Measurements from ENCODE around the gene ZBTB8OS. TPM values are rescaled to one million over a fixed set of nuclear protein-coding genes. Genes with fewer than 3 reads are reported as not detected.

Gene ZBTB8OS
- total and polyA plus RNA-seq, 9 of the 15 experiments (the other 6 are each of a cell fraction or from before 2014, with no cell fraction given): 54.8 to 230 (median 107) TPM

- TF ChIP-seq SIN3A (IDR thresholded peaks at IDR 0.05; ENCODE audit: borderline replicate concordance in 2 of 2, control insufficient read depth in 1 of 2, low read depth in 2 of 2, low read length in 2 of 2) (peak in 1 of 2 experiments; percentile 52; a peak in 1 of 4 replicates), KDM4B (IDR thresholded peaks at IDR 0.05; ENCODE audit: borderline replicate concordance in 2 of 2, low read depth in 1 of 2) (no peak; a peak in 1 of 4 replicates), ZNF589 (CRISPR knock-in tag; IDR thresholded peaks at IDR 0.05; ENCODE audit: low read depth) (no peak), NFATC3 (IDR thresholded peaks at IDR 0.05) (no peak), FOXM1 (IDR thresholded peaks at IDR 0.05; ENCODE audit: low read depth) (no peak), FOXM1 (CRISPR knock-in tag; IDR thresholded peaks at IDR 0.05; ENCODE audit: low read depth) (peak; percentile 66), OTX1 (CRISPR knock-in tag; IDR thresholded peaks at IDR 0.05) (0 out of 2 replicates have a peak, but pooled peaks have one; percentile 27), ETV1 (tag; conservative IDR thresholded peaks at IDR 0.05; ENCODE audit: low read depth) (no peak), MEF2A (IDR thresholded peaks at IDR 0.05; ENCODE audit: control insufficient read depth, low read depth, low read length) (no peak), TEAD1 (CRISPR knock-in tag; IDR thresholded peaks at IDR 0.05) (peak in 1 of 2 experiments; percentile 63; a peak in 2 of 4 replicates), ZNF644 (tag; IDR thresholded peaks at IDR 0.05; ENCODE audit: low read depth) (no peak), NKRF (IDR thresholded peaks at IDR 0.05; ENCODE audit: borderline replicate concordance) (no peak; the same call in 1 of the 2 replicates), SAFB (IDR thresholded peaks at IDR 0.05; ENCODE audit: borderline replicate concordance, low read depth, low read length) (0 out of 2 replicates have a peak, but pooled peaks have one; percentile 41), MAX (CRISPR knock-in tag; IDR thresholded peaks at IDR 0.05) (0 out of 2 replicates have a peak, but pooled peaks have one; percentile 4), USF1 (CRISPR knock-in tag; IDR thresholded peaks at IDR 0.05) (no peak), KDM5B (IDR thresholded peaks at IDR 0.05; ENCODE audit: insufficient replicate concordance, low read depth, low read length) (peak; percentile 7), PRMT5 (CRISPR knock-in tag; IDR thresholded peaks at IDR 0.05) (0 out of 2 replicates have a peak, but pooled peaks have one; percentile 1), MLX (CRISPR knock-in tag; conservative IDR thresholded peaks at IDR 0.05) (0 out of 4 replicates have a peak, but pooled peaks have one; percentile 16 to 63), MTF1 (CRISPR knock-in tag; IDR thresholded peaks at IDR 0.05; ENCODE audit: borderline replicate concordance) (0 out of 2 replicates have a peak, but pooled peaks have one; percentile 43), BHLHE40 (IDR thresholded peaks at IDR 0.05; ENCODE audit: low read length) (0 out of 2 replicates have a peak, but pooled peaks have one; percentile 13), NR1H2 (CRISPR knock-in tag; IDR thresholded peaks at IDR 0.05) (peak; percentile 97; the same call in 1 of the 2 replicates), IRF2 (CRISPR knock-in tag; IDR thresholded peaks at IDR 0.05) (no peak)
Measured at GRCh38 chr1:32651461-32652073, 1.2 kb upstream of the ZBTB8OS start (continued).
